Transverse colon (tissue), 4 donors: ENCODE measurements around the gene CHMP4A. TPM values are rescaled to one million over a fixed set of nuclear protein-coding genes. Genes with fewer than 3 reads are reported as not detected.
"Not testable (repeated sequence)": the region's sequence is repeated elsewhere in the genome, so short reads cannot be mapped to it uniquely, and the experiment has no call there.

Source experiments
- DNase-seq: peaks from one replicate; pipeline ENCODE4 v3.0.0-alpha.2; 2019
- H3K27ac ChIP-seq, 4 donors: fragments of 200-600 bp; sonication (generic); 2 replicates each; pipeline ENCODE4 v1.5.1; 2016 to 2018; ENCODE audit warnings: inconsistent platforms in 4 of 4
- H3K27me3 ChIP-seq: fragments of 200-600 bp; sonication (generic); 2 replicates; pipeline ENCODE4 v1.5.1; 2017; ENCODE audit warnings: inconsistent platforms
- H3K36me3 ChIP-seq, 4 donors: fragments of 200-600 bp; sonication (generic); 2 replicates each; pipeline ENCODE4 v1.5.1; 2017 to 2019; ENCODE audit warnings: inconsistent platforms in 4 of 4
- H3K4me1 ChIP-seq, 4 donors: fragments of 200-600 bp; sonication (generic); 2 replicates each; pipeline ENCODE4 v1.5.1; 2017 to 2020; ENCODE audit warnings: inconsistent platforms in 4 of 4
- H3K4me3 ChIP-seq, 4 donors: fragments of 200-600 bp; sonication (generic); 1 replicate in 1 of 4; 2 replicates in 3 of 4; pipeline versions ENCODE4 v1.5.1 to v1.6.1; 2017 to 2019; ENCODE audit warnings: inconsistent platforms in 4 of 4
- H3K9me3 ChIP-seq, 2 donors: fragments of 200-600 bp; sonication (generic); 2 replicates each; pipeline ENCODE4 v1.5.1; 2017 to 2019; ENCODE audit warnings: inconsistent platforms in 2 of 2
- CTCF ChIP-seq, 5 experiments: fragments of 200-600 bp in 3 of 5; fragments of 450-650 bp in 2 of 5; sonication (generic) in 3 of 5; IDR thresholded peaks; 1 replicate in 2 of 5; 2 replicates in 3 of 5; pipeline ENCODE4 v1.5.1; 2016 to 2017; ENCODE audit warnings: antibody characterized with exemption in 5 of 5, inconsistent platforms in 3 of 5, mild to moderate bottlenecking in 2 of 5, moderate library complexity in 1 of 5
- EP300 ChIP-seq: sonication (generic); formaldehyde crosslinking; IDR thresholded peaks from one replicate; pipeline ENCODE4 v1.6.1; 2017; ENCODE audit warnings: antibody characterized with exemption, low read depth
- POLR2A ChIP-seq: fragments of 450-650 bp; IDR thresholded peaks from one replicate; pipeline ENCODE4 v1.6.1; 2016; ENCODE audit warnings: antibody characterized with exemption, mild to moderate bottlenecking, moderate library complexity
- POLR2AphosphoS5 ChIP-seq, 3 donors: sonication (generic); formaldehyde crosslinking; IDR thresholded peaks; one replicate each; pipeline ENCODE4 v1.6.1; 2016; ENCODE audit warnings: antibody characterized with exemption in 3 of 3
- WGBS, 2 donors: methylation state at CpG; one replicate each; pipeline ENCODE4 v1.1.5; 2018; ENCODE audit warnings: low coverage in 1 of 2; 5-methylcytosine and 5-hydroxymethylcytosine counted together
- in situ Hi-C, 4 donors: fragments of 200-750 bp; cut with MboI; loops; one replicate each; pipeline versions ENCODE4 v1.15.0 to v1.15.1; 2017; ENCODE audit warnings: low sequenced_read_pairs in 3 of 4, low pct_ligation_motif_present in 1 of 4, low pct_unique_long_range_greater_than_20kb in 1 of 4
- intact Hi-C: fragments of 100-400 bp; cut with DNase I; formaldehyde crosslinking; loops from one replicate; pipeline ENCODE4 v1.15.1; 2023; ENCODE audit warnings: low total_unique reads
- total RNA-seq, 4 donors: library from RNA; depleted of rRNA; stranded (reverse); fragments of >200 nt; gene quantifications; one replicate each; pipeline ENCODE4 v1.1.0, GENCODE V29; 2016

CHMP4A gene
- total RNA-seq, 4 donors from 2014 or later = 7.0 to 81.3 (median 59.0) TPM

- DNase-seq = no peak
- Histone ChIP-seq H3K9me3 (no peaks in the 10 kb centered on the region), H3K27ac (no peak overlapping the region), H3K36me3 (peaks cover 0 to 7% (median 0%) of the 10 kb centered on the region in 4 donors), H3K27me3 (no peaks in the 10 kb centered on the region), H3K4me3 (no peak overlapping the region), H3K4me1 (peaks cover 14 to 23% (median 20%) of the 10 kb centered on the region in 4 donors)
- in situ Hi-C loops (loop anchor here in 3 of 4 donors (25.0 kb wide), 1 partner anchor 208 kb away; the partner anchor contains the start of genes CBLN3 (in 3 of the 3), KHNYN (in 3 of the 3) and SDR39U1 (in 3 of the 3)), intact Hi-C loops (no loop called here)
- WGBS, 2 donors = 18 to 43% methylated on average over 1 of the region's 1 CpG
- TF ChIP-seq POLR2A (no peak), CTCF (IDR thresholded peaks at IDR 0.05) (no peak), EP300 (no peak), POLR2AphosphoS5 (IDR thresholded peaks at IDR 0.05) (no peak)
Measured at GRCh38 chr14:24228902-24229301, 15.6 kb upstream of the CHMP4A start.

DNA sequence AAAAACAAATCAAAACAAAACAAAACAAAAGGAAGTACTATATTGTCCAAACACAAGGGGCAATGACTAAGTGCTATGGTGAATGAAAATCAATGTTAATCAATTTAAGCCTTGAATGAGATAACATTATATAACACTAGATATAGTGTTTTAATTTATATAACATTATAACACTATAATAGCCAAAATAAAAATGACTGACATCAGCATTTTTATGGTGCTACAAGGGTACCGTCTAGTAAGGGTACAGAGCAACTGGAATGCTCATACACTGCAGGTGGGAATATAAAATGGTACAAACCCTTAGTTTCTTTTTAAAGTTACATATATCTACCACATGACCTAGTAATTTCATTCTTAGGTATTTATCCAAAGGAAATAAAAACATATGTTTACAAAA is 13.2 kb upstream of the CHMP4A start:
- Histone ChIP-seq H3K4me3 (no peak overlapping the region), H3K4me1 (peaks cover 8 to 10% (median 10%) of the 10 kb centered on the region in 4 donors), H3K36me3 (peaks cover 0 to 7% (median 0%) of the 10 kb centered on the region in 4 donors), H3K27ac (no peak overlapping the region), H3K27me3 (no peaks in the 10 kb centered on the region), H3K9me3 (no peaks in the 10 kb centered on the region)
- WGBS, 2 donors = 67 to 80% methylated on average over 1 of the region's 1 CpG
- in situ Hi-C loops (loop anchor here in 3 of 4 donors (25.0 kb wide), 1 partner anchor 211 kb away; the partner anchor contains the start of genes CBLN3 (in 3 of the 3), KHNYN (in 3 of the 3) and SDR39U1 (in 3 of the 3)), intact Hi-C loops (no loop called here)
- no peak for DNase-seq
- TF ChIP-seq EP300 = no peak
- TF ChIP-seq POLR2A = no peak
- no peak for TF ChIP-seq POLR2AphosphoS5 (IDR thresholded peaks at IDR 0.05)
- no peak for TF ChIP-seq CTCF (IDR thresholded peaks at IDR 0.05)

GRCh38 chr14:24224618-24225071 is 11.4 kb upstream of the CHMP4A start:
- intact Hi-C loops = no loop called here
- no peaks in the 10 kb centered on the region for H3K27me3 ChIP-seq
- no peaks in the 10 kb centered on the region for H3K4me1 ChIP-seq
- no peak overlapping the region for H3K4me3 ChIP-seq
- H3K36me3 ChIP-seq = peaks cover 0 to 7% (median 0%) of the 10 kb centered on the region in 4 donors
- WGBS, 2 donors = 84 to 94% methylated on average over 2 to 7 of the region's 7 CpGs
- no peak for DNase-seq
- no peak overlapping the region for H3K27ac ChIP-seq
- in situ Hi-C loops = loop anchor here in 3 of 4 donors (25.0 kb wide), 1 partner anchor 213 kb away; the partner anchor contains the start of genes CBLN3 (in 3 of the 3), KHNYN (in 3 of the 3) and SDR39U1 (in 3 of the 3)
- no peaks in the 10 kb centered on the region for H3K9me3 ChIP-seq
- no peak for TF ChIP-seq CTCF (IDR thresholded peaks at IDR 0.05)
- no peak for TF ChIP-seq POLR2AphosphoS5 (IDR thresholded peaks at IDR 0.05)
- TF ChIP-seq POLR2A = no peak
- no peak for TF ChIP-seq EP300

DNA sequence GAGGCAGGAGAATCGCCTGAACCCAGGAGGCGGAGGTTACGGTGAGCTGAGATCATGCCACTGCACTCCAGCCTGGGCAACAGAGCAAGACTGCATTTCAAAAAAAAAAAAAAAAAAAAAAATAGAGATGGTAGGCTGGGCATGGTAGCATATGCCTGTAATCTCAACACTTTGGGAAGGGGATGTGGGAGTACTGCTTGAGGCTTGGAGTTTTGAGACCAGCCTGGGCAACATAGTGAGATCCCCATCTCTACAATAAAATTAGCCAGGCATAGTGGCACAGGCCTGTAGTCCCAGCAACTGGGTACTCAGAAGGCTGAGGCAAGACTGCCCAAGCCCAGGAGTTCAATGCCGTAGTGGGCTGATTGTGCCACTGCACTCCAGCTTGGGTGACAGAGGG is 9.7 kb upstream of the CHMP4A start:
- DNase-seq, H3K27ac ChIP-seq, H3K9me3 ChIP-seq, H3K27me3 ChIP-seq, H3K4me3 ChIP-seq, intact Hi-C loops, in situ Hi-C loops, H3K36me3 ChIP-seq, H3K4me1 ChIP-seq: not testable (repeated sequence)
- WGBS, 2 donors = 90 to 97% methylated on average over 1 to 4 of the region's 4 CpGs

DNA sequence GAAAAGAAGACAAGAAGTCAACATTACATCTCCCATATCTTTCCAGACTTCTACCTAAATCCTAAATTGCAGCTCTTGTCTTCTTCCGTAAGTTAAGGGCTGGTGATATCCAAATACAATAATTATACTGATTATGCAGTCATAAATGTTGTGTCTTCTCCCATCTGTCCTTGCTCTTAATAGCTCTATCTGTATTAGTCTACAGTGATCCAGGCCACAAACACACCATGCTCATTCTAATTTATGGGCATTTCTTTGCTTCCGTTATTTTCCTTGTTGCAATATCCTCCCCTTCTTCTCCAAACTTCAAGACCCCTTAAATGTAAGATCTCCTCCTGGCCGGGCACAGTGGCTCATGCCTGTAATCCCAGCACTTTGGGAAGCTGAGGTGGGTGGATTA is 6.2 kb upstream of the CHMP4A start:
- H3K27me3 ChIP-seq = no peaks in the 10 kb centered on the region

More for the DNA sequence above, 6.2 kb upstream of the CHMP4A start:
- in situ Hi-C loops = no loop called here
- intact Hi-C loops = no loop called here
- peaks cover 4 to 13% (median 5%) of the 10 kb centered on the region in 4 donors for H3K4me1 ChIP-seq
- no peak overlapping the region for H3K27ac ChIP-seq
- H3K9me3 ChIP-seq = no peaks in the 10 kb centered on the region
- 61 to 63% methylated on average over 3 of the region's 3 CpGs for whole genome bisulfite sequencing, 2 donors
- H3K36me3 ChIP-seq = no peaks in the 10 kb centered on the region
- TF ChIP-seq CTCF (IDR thresholded peaks at IDR 0.05) (no peak), POLR2AphosphoS5 (IDR thresholded peaks at IDR 0.05) (no peak), POLR2A (no peak), EP300 (no peak)
- DNase-seq = no peak
- no peak overlapping the region for H3K4me3 ChIP-seq
